K562 (cell line): ENCODE data around the gene TMEM132D.

Experiments
- EGR1 ChIP-seq: fragments of 450-650 bp; conservative IDR thresholded peaks from 2 replicates; pipeline ENCODE4 v1.6.1; 2017; ENCODE audit warnings: mild to moderate bottlenecking
- POLR2AphosphoS5 ChIP-seq: IDR thresholded peaks from 2 replicates; pipeline ENCODE4 v1.6.1; 2011; ENCODE audit warnings: mild to moderate bottlenecking, low read depth, low read length, moderate library complexity; ENCODE audit not compliant: control insufficient read depth, insufficient read depth
- SAFB2 ChIP-seq: fragments of 200-400 bp; formaldehyde crosslinking; IDR thresholded peaks from 2 replicates; pipeline ENCODE4 v1.6.1; 2018; ENCODE audit warnings: borderline replicate concordance, low read length, low read depth, moderate library complexity; ENCODE audit not compliant: severe bottlenecking

- TF ChIP-seq POLR2AphosphoS5 (no peak), EGR1 (no peak), SAFB2 (no peak)
These were observed 822.0 kb downstream of the TMEM132D start for GRCh38 chr12:129081755-129082250.
